Measurements from ENCODE around the gene C9orf50.
A peak's percentile ranks its signal among the peaks of the same experiment; 100 is the strongest.

The C9orf50 gene

GRCh38 chr9:129629251-129629820 is 8.4 kb upstream of the C9orf50 start:
- DNase-seq: no peak

- DNase-seq: no peak
Measured at GRCh38 chr9:129628709-129629108, 7.8 kb upstream of the C9orf50 start.

GRCh38 chr9:129627556-129628440 is 6.9 kb upstream of the C9orf50 start:
- no peak for DNase-seq

GRCh38 chr9:129626625-129627284 is 5.9 kb upstream of the C9orf50 start:
- DNase-seq: peak; percentile 22

- DNase-seq: peak; percentile 84
Measured at GRCh38 chr9:129626079-129626624, 5.3 kb upstream of the C9orf50 start, which contains the start of gene NTMT1. Gene NTMT1 (plus strand): TSS chr9:129626163. CDS start chr9:129632704, 6,541 bp downstream.

- DNase-seq: peak; percentile 40
Measured at GRCh38 chr9:129624947-129625346, 4.0 kb upstream of the C9orf50 start.

GRCh38 chr9:129624168-129624759 is 3.4 kb upstream of the C9orf50 start:
- DNase-seq: peak; percentile 59

GRCh38 chr9:129623331-129623730 is 2.4 kb upstream of the C9orf50 start:
- no peak for DNase-seq

GRCh38 chr9:129619787-129620668 is 873 bp downstream of the C9orf50 start:
- no peak for DNase-seq

GRCh38 chr9:129617167-129617566 is 3.7 kb downstream of the C9orf50 start:
- no peak for DNase-seq

GRCh38 chr9:129615407-129616285 is 5.3 kb downstream of the C9orf50 start:
- no peak for DNase-seq

GRCh38 chr9:129614932-129615331 is 6.0 kb downstream of the C9orf50 start:
- no peak for DNase-seq

- DNase-seq: no peak
Measured at GRCh38 chr9:129613520-129614175, 7.3 kb downstream of the C9orf50 start.

GRCh38 chr9:129612815-129613519 is 7.9 kb downstream of the C9orf50 start:
- DNase-seq: no peak

- DNase-seq: no peak
Measured at GRCh38 chr9:129612123-129612522, 8.8 kb downstream of the C9orf50 start.

- no peak for DNase-seq
Measured at GRCh38 chr9:129611307-129611800, 9.5 kb downstream of the C9orf50 start.

GRCh38 chr9:129610473-129611306 is 10.2 kb downstream of the C9orf50 start:
- peak; percentile 66 for DNase-seq

- no peak for DNase-seq
Measured at GRCh38 chr9:129610213-129610472, 10.8 kb downstream of the C9orf50 start.

Data from CD4-positive, alpha-beta T cell treated with Interleukin-4 for 4 hours (primary cell).